GM12801 (cell line): ENCODE measurements around the gene EBI3.

Experiments
- TF ChIP-seq, protein P1 (sequence below): IDR thresholded peaks from one replicate; pipeline ENCODE4 v1.5.1; 2011; ENCODE audit warnings: control low read depth; ENCODE audit not compliant: insufficient read length; ENCODE audit errors: extremely low read depth

EBI3 gene

DNA sequence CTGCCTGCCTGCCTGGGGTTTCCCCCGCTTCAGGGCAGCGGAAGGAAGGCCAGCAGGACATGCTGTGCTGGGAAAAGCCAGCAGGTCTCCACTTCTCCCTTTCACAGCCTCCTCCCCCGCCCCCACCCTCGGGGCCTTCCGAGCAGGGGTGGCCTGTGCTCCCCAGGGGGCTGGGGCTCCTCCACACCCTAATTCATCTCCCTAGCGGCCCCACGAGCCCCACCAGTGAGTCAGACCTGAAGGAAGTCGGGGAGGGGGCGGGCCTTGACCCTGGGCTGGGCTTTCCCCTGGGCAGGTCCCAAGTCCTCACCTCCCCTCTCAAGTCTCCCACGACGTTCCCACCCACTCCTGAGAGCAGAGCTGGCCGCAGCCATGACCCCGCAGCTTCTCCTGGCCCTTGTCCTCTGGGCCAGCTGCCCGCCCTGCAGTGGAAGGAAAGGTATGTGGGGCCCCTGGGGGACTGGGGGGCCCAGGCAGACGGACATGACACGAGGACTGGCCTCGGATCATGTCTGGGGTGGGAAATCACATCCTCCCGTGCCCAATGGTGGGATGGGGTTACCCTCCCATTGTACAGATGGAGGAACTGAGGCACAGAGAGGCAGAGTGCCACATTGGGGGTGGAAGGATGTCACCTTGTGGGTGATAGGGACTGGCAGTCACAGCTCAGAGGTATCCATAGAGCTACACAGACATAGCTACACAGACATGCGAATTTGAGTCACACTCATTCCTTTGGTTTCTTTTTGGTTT is at the start of gene EBI3:
Gene EBI3 (plus strand): TSS at position 345 of the 753 bp plus-strand sequence. CDS start 28 bp downstream, at position 373.
- TF ChIP-seq, protein P1, sequence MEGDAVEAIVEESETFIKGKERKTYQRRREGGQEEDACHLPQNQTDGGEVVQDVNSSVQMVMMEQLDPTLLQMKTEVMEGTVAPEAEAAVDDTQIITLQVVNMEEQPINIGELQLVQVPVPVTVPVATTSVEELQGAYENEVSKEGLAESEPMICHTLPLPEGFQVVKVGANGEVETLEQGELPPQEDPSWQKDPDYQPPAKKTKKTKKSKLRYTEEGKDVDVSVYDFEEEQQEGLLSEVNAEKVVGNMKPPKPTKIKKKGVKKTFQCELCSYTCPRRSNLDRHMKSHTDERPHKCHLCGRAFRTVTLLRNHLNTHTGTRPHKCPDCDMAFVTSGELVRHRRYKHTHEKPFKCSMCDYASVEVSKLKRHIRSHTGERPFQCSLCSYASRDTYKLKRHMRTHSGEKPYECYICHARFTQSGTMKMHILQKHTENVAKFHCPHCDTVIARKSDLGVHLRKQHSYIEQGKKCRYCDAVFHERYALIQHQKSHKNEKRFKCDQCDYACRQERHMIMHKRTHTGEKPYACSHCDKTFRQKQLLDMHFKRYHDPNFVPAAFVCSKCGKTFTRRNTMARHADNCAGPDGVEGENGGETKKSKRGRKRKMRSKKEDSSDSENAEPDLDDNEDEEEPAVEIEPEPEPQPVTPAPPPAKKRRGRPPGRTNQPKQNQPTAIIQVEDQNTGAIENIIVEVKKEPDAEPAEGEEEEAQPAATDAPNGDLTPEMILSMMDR: no peak

DNA sequence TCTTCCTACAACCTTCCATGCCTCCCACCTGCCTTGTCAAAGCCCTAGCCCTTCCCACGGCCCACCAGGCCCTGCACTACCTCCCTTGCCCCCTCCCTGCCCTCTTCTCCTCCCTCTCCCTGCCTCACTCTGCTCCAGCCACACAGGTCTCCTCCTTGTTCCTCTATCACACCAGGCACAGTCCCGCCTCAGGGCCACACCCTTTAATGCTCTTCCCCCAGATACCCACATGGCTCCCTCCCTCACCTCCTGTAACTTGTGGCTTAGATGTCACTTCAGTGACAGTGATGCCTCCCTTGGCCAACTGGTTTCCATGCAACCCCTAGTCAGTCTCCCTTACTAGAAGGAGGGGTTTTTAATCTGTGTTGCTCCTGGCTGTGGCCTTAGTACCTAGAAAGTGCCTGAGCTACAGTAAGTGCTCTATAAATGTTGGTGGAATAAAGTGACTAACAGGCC is 48.2 kb upstream of the EBI3 start:
- TF ChIP-seq, protein P1: no peak

DNA sequence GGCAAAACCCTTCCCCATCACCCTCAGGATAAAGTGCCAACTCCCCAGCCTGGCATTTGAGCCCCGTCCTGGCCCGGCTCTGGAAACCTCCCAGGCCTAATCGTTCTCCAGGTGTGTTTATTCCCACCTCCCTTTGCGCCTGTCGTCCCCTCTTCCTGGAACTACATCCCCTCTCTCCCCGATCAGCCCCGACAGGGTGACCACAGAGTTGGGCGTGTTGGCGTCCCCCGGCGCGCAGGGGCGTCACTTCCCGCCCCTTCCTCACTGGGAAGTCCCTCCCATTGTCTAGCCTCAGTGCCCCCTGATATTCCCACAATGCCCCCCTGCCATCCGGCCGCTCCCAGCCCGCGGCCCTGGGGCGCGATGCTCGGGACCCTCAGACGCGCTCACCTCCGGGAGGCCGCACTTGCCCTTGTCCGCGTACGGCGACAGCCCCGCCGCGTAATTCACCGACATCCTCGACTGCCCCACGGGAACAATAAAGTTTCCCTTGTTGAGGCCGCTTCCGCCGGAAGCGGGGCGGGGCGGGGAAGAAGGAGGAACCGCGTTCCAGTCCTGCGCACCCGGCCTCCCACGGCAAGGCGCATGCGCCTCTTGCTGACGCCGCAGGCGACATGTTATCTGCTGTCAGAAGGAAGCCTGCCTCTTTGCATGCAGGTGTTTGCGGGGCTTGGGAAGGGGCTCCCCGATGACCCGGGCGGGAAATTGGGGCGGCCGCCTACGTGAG is 47.1 kb upstream of the EBI3 start, which contains the start of the genes ANKRD24 and SIRT6:
Gene ANKRD24 (plus strand): TSS at position 606 of the 727 bp plus-strand sequence. CDS start 3,737 bp downstream, outside the sequence.
Gene SIRT6 (minus strand): TSS at position 480 of the 727 bp plus-strand sequence. CDS start 24 bp downstream, at position 456.
- TF ChIP-seq, protein P1: no peak

DNA sequence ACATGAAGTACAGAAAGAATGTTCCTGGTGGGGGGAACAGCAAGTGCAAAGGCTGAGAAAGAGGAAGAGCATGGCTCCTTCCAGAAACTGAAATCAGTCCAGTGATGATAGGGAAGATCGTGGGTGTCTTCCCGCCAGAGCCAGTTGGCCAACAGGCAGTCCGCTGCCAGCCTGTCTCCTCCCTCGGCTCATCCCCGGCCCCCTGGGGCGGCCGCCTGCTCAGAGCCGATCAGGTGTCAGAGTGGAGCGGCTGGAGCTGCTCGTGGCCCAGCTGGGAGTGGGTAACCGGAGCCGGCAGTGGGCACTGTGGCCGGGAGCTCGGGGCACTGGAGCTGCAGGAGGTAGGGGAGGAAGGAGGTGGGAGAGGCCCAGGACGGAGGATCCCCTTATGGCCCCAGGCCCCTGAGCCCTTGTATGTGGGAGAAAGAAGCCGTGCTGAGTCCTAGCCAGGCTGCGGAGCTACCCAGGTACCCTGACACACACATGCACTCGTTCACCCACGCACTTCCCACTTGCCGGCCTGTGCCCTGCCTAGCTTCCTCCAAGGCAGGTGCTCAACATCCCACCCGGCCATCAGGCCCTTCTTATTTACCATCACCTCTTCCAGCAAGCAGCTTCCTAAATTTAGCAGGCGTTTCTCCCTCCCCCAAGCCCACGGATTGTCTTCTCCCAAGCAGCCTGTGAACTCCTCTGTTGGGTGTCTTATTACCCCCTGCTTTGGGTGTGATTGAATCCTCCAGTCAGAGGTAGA is 45.2 kb upstream of the EBI3 start:
- TF ChIP-seq, protein P1: no peak

DNA sequence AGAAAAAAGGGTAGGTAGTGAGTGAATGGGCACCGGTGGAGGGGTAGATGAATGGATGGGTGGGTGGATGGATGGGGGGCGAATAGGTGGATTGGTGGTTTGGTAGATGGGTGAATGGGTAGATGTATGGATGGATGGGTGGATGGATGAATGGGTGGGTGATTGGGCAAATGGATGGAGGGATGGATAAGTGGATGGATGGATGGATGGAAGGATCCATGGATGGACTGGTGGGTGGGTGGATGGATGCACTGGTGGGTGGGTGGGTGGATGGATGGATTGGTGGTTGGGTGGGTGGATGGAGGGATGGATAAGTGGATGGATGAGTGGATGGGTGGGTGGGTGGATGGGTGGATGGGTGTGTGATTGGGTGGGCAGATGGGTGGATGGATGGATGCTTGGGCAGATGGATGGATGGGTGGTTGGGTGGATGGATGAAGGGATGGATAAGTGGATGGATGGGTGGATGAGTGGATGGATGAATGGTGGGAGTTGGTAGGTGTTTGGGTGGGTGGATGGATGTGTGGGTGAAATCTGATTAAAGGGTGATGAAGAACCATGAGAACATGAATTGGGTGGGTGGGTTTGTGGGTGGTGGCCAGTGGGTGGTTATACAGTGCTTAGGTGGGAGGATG is 44.5 kb upstream of the EBI3 start:
- TF ChIP-seq, protein P1: no peak

DNA sequence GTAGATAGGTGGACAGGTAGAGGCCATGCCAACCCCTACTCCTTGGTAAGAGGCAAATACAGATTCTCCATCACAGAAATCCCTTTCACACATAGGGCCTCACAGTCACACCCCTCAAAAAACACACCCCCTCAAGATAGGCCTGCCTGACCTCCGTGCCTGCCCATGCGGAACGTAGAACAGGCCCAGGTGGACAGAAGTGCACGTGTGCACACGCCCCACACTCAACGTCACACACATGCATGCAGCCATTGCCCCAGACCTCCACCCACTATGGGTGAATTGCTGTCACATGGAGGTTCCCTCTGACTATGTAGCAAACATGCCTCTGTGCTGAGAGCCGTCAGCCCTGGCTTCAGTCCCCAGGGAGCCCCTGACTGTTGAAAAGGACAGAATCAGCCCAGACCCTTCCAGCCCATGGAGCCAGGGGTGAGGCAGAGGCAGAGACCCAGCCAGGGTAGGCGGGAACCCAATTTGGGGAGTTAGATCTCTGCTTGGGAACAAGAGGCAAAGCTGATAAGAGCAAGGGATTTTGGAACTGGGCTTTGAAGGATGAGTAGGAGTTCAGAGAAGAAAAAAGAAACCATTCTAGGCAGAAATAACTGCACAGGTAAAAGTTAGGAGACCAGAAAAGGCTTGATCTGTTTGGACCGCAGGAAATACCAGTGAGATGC is 43.8 kb upstream of the EBI3 start:
- TF ChIP-seq, protein P1: no peak
